ENCODE measurements around the gene PTPRQ.

Gene PTPRQ

DNA sequence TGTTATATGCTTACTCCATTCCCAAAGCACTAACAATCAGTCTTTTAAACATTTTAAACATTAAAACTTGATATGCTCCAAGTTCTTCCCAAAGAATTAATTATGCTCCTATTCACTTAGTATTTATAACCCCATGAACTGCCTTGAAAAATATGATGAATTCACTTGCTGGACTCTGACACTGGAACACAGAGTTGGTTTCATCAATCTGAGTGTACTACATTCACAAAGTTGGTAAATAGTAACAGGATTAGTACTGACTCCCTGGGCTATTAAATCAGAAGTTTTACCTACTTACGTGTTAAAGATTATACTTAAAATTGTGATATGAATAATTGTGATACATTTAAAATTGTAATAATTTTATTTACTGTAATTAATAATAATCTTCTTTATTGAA lies 246.1 kb downstream of the PTPRQ start:
- no peak for DNase-seq (ENCODE audit: low read depth)
- no peak overlapping the region for H3K4me3 ChIP-seq (ENCODE audit: low read depth, low read length)

GRCh38 chr12:80690513-80690912 lies 246.5 kb downstream of the PTPRQ start:
- no peak for DNase-seq (ENCODE audit: low read depth)
- no peak overlapping the region for H3K4me3 ChIP-seq (ENCODE audit: low read depth, low read length)

DNA sequence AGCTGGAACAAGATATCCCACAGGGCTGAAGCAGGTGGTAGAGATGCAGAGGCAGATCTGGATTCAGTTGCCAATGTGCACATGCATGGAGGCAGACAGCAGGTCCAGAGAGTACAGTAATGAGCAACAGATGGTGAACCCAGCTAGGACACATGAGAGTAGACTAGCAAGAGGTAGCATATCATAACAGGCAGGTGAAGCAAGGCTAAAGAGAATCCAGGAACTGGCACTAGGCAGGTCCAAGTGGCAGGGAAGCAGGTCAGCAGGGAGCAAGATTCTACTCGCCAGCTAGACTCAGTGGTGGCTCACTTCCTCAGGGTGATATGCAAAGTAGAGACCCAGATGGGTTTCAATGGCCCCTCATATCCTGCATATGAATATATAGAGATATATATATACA lies 248.1 kb downstream of the PTPRQ start:
- DNase-seq (ENCODE audit: low read depth), result no peak
- no peak overlapping the region for H3K4me3 ChIP-seq (ENCODE audit: low read depth, low read length)

DNA sequence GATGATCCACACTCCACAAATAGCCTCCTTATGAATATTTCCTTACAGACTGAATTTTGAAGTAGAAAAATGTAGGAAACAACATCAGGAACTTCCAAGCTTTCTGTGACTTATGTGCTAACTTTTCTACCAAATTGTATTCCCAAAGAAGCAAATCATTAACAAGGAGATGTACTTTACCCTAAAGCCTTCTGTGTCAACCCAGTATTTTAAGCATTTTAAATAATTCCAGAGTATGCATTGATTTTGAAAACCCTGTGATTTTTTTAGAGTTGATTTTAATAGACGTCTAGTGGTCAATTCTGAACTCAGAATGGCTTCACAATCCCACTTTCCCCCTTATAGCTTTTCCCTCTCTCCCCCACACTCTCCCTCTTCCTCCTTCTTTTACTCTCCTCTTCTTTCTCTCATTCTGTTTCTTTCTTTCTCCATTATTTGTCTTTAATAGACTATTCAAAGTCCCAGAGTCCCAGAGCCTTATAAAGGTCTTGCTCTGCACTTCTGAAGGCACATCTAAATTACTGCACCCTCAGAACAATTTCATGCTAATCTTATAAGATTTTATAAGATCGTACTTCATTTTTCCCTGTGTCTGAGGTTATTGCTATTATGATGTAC lies 253.3 kb downstream of the PTPRQ start:
- no peak for DNase-seq (ENCODE audit: low read depth)
- no peak overlapping the region for H3K4me3 ChIP-seq (ENCODE audit: low read depth, low read length)

- no peak for DNase-seq (ENCODE audit: low read depth)
- no peak overlapping the region for H3K4me3 ChIP-seq (ENCODE audit: low read depth, low read length)
Measured at GRCh38 chr12:80698256-80698655, 254.2 kb downstream of the PTPRQ start.

GRCh38 chr12:80698847-80699542 lies 255.0 kb downstream of the PTPRQ start:
- no peak overlapping the region for H3K4me3 ChIP-seq (ENCODE audit: low read depth, low read length)
- DNase-seq (ENCODE audit: low read depth), result no peak

DNA sequence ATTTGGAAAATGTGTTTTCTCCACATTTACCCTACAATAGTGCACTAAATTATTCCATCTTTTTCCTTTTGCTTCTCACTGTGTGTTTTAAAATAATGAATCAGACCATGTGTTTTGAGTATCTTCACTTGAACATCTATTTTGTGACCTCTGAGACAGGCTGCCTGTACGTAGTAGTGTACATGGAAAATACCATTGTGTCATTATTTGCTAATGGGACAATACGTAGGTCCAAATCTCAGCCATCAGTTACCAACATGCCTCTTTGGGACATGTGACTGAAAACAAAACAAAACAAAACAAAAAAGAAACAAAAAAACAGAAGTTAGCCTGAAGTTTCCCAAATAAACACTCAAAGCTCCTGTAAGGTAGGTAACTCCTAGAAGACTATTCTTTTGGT lies 256.3 kb downstream of the PTPRQ start:
- no peak for DNase-seq (ENCODE audit: low read depth)
- no peak overlapping the region for H3K4me3 ChIP-seq (ENCODE audit: low read depth, low read length)

- H3K4me3 ChIP-seq (ENCODE audit: low read depth, low read length), result no peak overlapping the region
- DNase-seq (ENCODE audit: low read depth), result no peak
Measured at GRCh38 chr12:80701388-80701787, 257.4 kb downstream of the PTPRQ start.

DNA sequence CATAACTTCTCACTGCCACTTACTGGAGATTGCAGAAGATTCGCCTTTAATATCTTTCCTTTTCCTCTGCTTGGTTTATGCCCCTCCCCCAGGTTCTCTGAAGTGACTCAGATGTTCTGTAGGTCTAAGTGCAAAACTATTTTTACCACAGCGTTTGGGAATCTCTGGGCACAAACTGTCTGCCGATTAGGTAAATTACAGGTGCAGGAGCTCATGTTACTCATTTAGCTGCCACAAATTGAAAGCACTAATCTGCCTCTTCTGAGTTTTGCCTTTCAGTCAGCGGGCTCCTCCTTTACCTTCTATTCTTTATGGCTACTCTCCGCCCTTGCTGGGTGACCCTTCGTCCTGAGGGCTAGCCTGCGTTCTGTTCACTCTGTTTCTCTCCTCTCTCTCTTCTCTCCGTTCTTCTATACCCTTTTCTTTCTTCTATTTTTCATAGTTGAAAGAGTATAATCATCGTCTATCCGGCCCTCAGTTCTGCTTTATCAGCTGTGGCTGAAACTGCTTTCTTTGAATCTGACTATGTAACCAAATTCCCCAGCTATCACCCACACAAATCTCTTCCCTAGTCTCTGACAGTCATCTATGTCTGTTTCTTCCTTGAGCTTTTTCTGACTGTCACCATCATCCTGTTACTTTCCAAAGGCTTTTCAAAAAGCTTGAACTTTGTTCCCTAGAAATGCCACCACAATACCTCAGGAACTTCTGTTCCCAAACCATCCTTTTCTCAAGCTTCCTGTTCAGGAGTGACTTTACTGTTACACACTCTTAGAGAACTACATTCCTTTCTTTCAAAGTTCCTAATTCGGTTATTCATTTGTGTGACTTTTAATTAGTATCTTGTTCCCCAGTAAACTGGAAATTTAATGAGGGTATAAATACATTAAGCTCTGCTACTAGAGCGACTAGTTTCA lies 259.1 kb downstream of the PTPRQ start:
- DNase-seq (ENCODE audit: low read depth), result peak; percentile 64

GRCh38 chr12:80704420-80704819 lies 260.4 kb downstream of the PTPRQ start:
- DNase-seq (ENCODE audit: low read depth), result no peak
- no peak overlapping the region for H3K4me3 ChIP-seq (ENCODE audit: low read depth, low read length)

More for the DNA sequence above, 259.1 kb downstream of the PTPRQ start:
- no peak overlapping the region for H3K4me3 ChIP-seq (ENCODE audit: low read depth, low read length)

DNA sequence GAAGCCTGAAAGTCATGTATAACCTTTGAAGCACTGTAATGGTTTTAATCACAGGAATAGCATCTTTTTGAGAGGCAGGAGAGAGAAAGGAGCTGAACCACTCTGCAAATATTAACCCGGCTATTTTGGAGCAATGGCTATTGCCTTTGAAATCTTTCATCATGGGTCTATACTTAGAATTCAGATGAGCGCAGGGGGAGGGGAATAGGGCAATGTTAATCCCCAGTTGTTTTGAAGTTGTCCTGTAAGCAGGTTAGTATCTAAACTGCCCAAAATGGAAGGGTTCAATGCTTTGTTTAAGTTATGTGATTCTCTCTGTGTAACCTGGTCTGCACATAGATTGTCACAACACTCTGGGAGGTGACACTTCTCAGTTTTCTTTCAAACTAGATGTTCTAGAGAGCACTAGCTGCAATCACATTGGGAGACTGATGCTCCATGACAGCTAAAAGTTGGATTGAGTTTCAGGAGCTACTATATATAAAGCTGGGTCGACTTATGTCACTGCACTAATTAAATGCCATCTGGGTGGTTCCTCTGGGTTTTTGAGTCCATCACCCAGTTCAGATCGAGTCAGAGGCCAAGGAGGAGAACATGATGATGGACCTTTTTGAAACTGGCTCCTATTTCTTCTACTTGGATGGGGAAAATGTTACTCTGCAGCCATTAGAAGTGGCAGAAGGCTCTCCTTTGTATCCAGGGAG lies 263.2 kb downstream of the PTPRQ start, which contains the start of gene MYF6:
Gene MYF6, plus strand, starts transcription at position 509 of the 704 bp plus-strand sequence. Its CDS starts 86 bp downstream, at position 595.
- peak within 1 kb of the TSS; percentile 36 for H3K4me3 ChIP-seq (ENCODE audit: low read depth, low read length)
- DNase-seq (ENCODE audit: low read depth), result no peak

- H3K4me3 ChIP-seq (ENCODE audit: low read depth, low read length), result peak overlapping the region; percentile 36
- no peak for DNase-seq (ENCODE audit: low read depth)
Measured at GRCh38 chr12:80707830-80708258, 263.8 kb downstream of the PTPRQ start.

DNA sequence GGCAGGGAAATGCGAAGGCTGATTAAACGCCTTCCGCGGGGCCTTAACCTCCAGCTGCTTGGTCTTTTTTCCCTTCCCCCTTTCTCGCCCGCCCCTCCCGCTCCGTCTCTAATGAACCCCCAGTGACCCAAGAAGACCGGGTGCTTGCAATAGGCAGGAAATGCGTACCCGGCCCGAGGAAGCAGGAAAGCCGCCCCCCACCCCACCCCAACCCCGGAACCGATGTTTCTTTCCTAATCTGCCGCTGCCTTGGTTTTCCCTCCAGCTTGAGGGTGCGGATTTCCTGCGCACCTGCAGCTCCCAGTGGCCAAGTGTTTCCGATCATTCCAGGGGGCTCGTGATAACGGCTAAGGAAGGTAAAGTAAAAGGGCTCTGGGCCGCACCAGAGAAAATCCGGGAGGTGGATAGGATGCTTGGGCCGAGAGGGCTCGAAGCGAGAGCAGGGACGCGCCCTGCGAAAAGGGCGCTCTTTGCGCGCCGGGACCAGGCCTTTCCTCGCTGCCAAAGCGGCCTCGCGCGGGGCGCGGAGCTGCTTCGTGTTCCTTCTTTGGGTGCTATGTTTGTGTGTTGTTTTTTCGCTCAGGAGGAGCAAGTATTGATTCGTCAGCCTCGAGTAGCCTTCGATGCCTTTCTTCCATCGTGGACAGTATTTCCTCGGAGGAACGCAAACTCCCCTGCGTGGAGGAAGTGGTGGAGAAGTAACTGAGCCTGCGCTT lies 264.4 kb downstream of the PTPRQ start:
- peak overlapping the region; percentile 36 for H3K4me3 ChIP-seq (ENCODE audit: low read depth, low read length)
- DNase-seq (ENCODE audit: low read depth), result no peak

- no peak for DNase-seq (ENCODE audit: low read depth)
- peak overlapping the region; percentile 36 for H3K4me3 ChIP-seq (ENCODE audit: low read depth, low read length)
Measured at GRCh38 chr12:80708975-80709328, 264.9 kb downstream of the PTPRQ start.

GRCh38 chr12:80709811-80710726 lies 266.0 kb downstream of the PTPRQ start:
- DNase-seq (ENCODE audit: low read depth), result no peak
- H3K4me3 ChIP-seq (ENCODE audit: low read depth, low read length), result no peak overlapping the region

DNA sequence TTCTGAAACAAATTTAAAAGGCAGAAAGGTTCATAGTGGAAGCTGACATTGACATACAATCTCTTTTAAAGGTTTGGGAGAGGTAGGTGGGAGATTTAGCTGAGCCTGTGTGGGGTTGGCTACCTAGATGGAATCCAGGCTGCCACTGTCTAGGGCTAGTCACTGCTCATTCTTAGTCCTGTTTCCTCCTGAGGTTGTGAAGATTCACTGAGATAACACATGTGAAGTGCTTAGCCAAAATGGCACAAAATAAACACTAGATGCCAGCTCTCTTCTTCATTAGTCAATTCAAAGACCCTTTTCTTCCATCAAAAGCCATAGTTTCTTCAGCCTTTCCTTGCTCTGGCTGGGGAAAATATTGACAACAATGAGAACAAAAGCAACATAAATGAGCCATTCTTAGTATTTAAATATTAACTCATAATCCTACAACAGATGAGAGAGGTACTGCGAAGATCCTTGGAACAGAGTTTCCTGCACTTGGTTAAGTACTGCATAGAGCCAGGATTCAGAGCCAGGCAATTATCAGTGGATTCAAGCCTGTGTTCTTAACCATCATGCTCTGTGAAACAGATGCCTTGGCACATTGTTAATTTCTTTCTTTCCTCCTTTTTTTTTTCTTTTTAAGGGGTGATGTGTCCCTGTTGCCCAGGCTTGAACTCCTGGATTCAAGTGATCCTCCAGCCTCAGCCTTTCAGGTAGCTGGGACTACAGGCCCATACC lies 266.9 kb downstream of the PTPRQ start:
- DNase-seq (ENCODE audit: low read depth), result no peak
- H3K4me3 ChIP-seq (ENCODE audit: low read depth, low read length), result no peak overlapping the region

DNA sequence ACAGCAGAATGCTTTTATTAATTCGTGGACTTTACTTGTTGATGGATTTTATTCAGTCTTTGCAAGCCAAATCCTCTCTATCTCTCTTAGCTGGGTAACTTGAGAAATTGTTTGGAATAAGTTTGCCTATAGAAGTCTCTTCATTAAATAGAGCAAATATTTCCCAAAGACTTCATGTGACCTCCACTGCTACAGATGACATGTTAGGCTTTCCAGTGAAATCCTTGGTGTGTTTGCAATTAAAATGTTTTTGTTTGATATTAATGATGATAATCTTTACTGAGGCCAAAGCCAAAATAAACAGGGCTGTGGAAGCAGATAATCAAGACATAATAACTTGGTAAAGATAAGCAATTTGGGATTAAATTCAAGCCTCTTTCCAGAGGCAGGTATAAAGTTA lies 267.8 kb downstream of the PTPRQ start:
- no peak for DNase-seq (ENCODE audit: low read depth)
- no peak overlapping the region for H3K4me3 ChIP-seq (ENCODE audit: low read depth, low read length)
